GM18499 (cell line): Measurements from ENCODE around the gene VAC14.

Experiments
- ATAC-seq: cut with Tn5 transposase; IDR thresholded peaks from one replicate; pipeline ENCODE4 v1.9.1; 2021; ENCODE audit warnings: moderate number of reproducible peaks; ENCODE audit not compliant: insufficient read depth, unreplicated experiment

Gene VAC14

GRCh38 chr16:70788668-70789594, 12.0 kb downstream of the VAC14 start:
- no peak for ATAC-seq

GRCh38 chr16:70786020-70786755, 14.8 kb downstream of the VAC14 start:
- ATAC-seq, result no peak

DNA sequence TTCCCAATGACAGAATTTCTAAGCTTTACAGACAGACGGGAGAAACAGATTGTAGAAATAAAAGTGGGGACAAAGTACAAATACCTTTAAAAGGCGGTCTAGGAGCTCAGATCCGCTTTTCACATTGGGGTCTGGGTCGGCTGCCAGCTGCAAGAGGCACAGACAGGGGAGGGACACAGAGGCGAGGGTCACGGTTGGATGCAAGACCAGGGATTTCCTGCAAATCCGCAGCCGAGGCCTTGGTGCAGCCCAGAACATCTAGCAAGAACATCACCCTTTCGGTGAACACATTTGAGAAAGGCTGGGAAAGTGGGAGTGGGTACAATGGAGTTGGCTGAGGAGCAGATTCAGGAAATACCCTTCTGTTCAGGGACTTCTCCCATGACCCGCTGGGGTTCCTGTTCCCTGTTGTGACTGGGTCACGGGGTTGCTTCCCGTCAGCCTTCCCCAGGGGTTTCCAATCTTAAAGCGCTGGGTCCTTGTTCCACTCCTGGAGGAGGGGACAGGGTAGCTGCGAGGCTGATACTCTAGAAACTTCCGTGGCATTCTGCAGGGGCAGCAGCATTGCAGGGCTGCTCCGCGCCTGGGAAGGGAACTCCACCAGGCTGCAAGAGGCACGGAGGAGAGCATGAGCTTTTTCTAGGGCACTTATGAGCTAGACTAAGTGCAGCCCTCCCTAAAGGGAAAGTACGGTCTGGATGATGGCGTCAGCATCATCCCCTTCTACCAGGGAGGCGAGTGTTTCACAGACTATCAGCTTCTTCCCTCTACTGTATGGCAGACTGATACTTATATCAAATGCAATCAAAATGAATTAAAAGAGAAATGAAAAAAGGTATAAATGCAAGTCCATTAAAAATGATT, 16.0 kb downstream of the VAC14 start:
- ATAC-seq, result no peak

DNA sequence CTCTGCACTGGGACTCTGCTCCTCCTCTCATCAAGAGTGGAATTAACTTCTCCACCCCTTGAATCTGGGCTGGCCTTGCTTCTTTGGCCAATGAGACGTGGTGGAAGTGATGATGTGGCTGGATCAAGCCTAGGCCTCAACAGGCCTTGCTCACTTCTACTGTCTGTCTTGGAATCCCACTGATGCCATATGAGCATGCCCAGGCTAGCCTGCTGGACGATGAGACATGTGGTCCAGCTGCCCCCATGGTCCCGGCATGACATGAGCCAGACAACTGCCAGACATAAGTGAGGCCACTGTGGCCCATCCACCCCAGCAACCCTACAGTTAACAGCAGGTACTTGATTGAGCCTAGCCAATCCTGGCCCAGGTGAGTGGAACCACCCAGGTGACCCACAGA, 18.7 kb downstream of the VAC14 start:
- no peak for ATAC-seq

GRCh38 chr16:70781800-70782199, 19.2 kb downstream of the VAC14 start:
- no peak for ATAC-seq

DNA sequence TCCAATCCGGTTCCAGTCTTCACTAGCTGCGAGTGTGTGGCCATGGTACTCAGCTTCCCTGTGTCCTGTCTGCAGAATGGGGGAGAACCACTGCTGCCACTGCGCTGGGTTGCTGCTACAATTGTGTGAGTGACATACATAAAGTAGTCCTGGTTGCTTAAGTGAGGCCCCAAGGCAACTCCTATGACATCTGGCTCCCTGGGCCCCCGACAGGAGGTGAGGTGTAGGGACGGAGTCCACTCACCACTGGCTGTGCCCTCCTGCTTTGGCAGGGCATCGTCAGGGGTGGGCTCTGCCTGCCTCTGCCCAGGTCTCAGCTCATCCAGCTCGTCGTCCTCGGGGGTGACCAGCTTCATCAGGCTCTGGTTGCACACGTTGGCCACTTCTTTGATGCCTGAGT, 20.4 kb downstream of the VAC14 start:
- ATAC-seq, result no peak

- no peak for ATAC-seq
Measured at GRCh38 chr16:70779361-70779760, 21.6 kb downstream of the VAC14 start.

GRCh38 chr16:70778901-70779309, 22.1 kb downstream of the VAC14 start:
- ATAC-seq, result no peak

- ATAC-seq, result no peak
Measured at GRCh38 chr16:70777973-70778406, 23.0 kb downstream of the VAC14 start.

DNA sequence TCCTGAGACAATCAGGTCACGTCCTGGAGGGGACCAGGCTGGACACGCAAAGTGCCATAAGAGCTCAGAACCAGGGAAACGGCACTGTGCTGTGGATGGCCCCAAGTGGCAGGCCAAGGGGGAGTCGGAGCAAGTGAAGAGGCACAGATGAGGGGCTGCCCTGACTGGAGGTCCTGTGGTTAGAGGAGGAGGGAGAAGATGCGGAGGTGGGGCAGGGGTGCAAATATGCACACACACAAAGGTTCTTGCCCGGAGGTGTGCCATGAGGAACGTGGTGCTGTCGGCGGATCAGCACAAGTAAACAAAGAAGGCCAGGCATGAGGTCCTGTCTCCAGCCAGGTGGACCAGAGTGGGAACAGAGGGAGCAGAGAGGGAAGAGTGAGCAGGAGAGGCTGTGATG, 23.5 kb downstream of the VAC14 start:
- no peak for ATAC-seq

- no peak for ATAC-seq
Measured at GRCh38 chr16:70775399-70775798, 25.6 kb downstream of the VAC14 start.

- ATAC-seq, result no peak
Measured at GRCh38 chr16:70774261-70774660, 26.7 kb downstream of the VAC14 start.

DNA sequence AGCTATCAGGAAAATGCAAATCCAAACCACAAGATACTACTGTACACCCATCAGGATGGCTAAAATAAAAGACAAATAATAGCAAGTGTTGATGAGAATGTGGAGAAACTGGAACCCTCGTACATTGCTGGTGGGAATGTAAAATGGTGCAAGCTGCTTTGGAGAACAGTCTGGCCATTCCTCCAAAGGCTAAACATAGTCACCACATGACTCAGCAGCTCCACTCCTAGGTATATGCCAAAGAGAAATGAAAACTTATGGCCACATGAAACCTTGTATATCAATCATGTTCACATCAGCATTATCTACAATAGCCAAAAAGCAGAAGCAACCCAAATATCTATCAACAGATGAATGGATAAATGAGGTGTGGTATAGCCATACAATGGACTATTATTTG, 28.5 kb downstream of the VAC14 start:
- ATAC-seq, result no peak

GRCh38 chr16:70770626-70771552, 30.1 kb downstream of the VAC14 start:
- no peak for ATAC-seq

- ATAC-seq, result no peak
Measured at GRCh38 chr16:70770291-70770625, 30.7 kb downstream of the VAC14 start.

GRCh38 chr16:70769761-70770160, 31.2 kb downstream of the VAC14 start:
- no peak for ATAC-seq

DNA sequence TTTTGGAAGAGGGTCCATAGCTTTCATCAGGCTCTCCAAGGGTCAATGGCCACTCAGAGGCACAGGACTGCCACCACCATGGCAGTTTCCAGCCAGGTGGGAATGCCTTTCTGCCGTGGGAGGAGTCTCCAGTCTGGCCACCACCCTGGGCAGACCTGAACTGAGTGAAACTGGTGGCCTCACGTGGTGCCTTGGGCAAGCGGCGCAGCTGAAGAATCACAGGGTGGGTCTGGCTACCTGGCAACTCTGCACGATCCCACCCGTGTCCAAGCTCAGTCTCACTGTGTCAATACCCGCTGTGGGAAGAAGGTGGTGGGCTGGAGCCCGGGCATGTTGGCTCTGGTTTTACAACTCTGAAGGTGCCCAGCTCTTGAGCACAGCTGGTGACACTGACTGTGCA, 31.8 kb downstream of the VAC14 start:
- ATAC-seq, result no peak

- no peak for ATAC-seq
Measured at GRCh38 chr16:70768203-70768580, 32.8 kb downstream of the VAC14 start.

DNA sequence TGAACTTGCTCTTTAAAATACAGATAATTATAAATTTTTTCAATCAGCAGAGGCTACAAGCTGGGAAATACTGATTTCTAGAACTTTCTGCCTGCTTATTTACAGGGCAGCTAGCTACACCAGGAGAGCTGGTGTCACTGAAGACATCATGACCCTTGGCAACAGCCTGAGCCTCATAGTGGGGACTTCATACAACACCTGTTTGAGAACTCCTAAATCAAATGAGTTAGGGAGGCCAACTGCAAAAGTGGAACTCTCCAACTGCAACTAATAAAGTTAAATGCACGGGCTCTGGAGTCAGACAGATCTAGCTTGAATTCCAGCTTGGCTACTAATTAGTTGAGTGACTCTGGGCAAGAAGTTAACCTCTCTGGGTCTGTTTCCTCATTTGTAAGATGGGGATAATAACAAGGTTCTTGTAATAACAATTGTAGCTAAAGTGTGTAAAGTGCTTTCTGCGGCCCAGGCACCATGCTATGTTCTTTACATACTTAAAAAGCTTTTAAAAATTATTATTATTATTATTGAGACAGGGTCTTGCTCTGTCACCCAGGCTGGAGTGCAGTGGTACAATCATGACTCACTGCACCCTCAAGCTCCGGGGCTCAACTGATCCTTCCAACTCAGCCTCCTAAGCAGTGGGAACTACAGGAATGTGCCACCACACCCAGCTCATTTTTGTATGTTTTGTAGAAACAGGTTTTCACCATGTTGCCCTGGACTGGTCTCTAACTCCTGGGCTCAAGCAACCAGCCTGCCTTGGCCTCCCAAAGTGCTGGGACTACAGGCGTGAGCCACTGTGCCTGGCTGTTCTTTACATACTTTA, 33.4 kb downstream of the VAC14 start:
- ATAC-seq, result no peak
